ENCODE results near the gene SH3RF3.

GRCh38 chr2:109205447-109205846 is 76.4 kb downstream of the SH3RF3 start:
- no peak for TF ChIP-seq TAF1 (IDR thresholded peaks at IDR 0.05; ENCODE audit: low read depth, low read length)
- TF ChIP-seq SPI1 (IDR thresholded peaks at IDR 0.05; ENCODE audit: low read depth, low read length), result no peak
- TF ChIP-seq POLR2A (IDR thresholded peaks at IDR 0.05; ENCODE audit: low read depth, low read length), result no peak
- no peak for TF ChIP-seq POLR2AphosphoS5 (IDR thresholded peaks at IDR 0.05; ENCODE audit: low read depth, low read length)
